DND-41 (cell line): ENCODE measurements around the gene DPEP1.

Experiments used
- ATAC-seq: fragments of 200-7000 bp; cut with Tn5 transposase; 3 replicates; pipeline ENCODE4 v1.9.1; 2021; ENCODE audit warnings: low read depth; ENCODE audit not compliant: insufficient read depth
- DNase-seq: peaks from one replicate; pipeline ENCODE4 v3.0.0-alpha.2; 2020
- H2AFZ ChIP-seq: 2 replicates; pipeline ENCODE4 v1.6.0; 2012; ENCODE audit warnings: low read depth, low read length
- H3K27ac ChIP-seq: 2 replicates; pipeline ENCODE4 v1.5.1; 2012; ENCODE audit warnings: low read length, inconsistent platforms
- H3K27me3 ChIP-seq: fragments of 200-600 bp; sonication (generic); 2 replicates; pipeline ENCODE4 v1.6.0; 2012; ENCODE audit warnings: low read length, mild to moderate bottlenecking, inconsistent platforms; ENCODE audit not compliant: insufficient read depth, poor library complexity
- H3K36me3 ChIP-seq: 2 replicates; pipeline ENCODE4 v1.5.1; 2012; ENCODE audit warnings: low read length, inconsistent platforms; ENCODE audit not compliant: insufficient read depth
- H3K4me1 ChIP-seq: 2 replicates; pipeline ENCODE4 v1.5.1; 2012; ENCODE audit warnings: mild to moderate bottlenecking, low read length; ENCODE audit not compliant: insufficient read depth
- H3K4me2 ChIP-seq: 2 replicates; pipeline ENCODE4 v1.6.0; 2012; ENCODE audit warnings: mild to moderate bottlenecking, moderate library complexity, low read length, inconsistent platforms; ENCODE audit not compliant: insufficient read depth
- H3K4me3 ChIP-seq, 2 experiments: fragments of 200-600 bp in 1 of 2; shearing (Covaris generic) in 1 of 2; 2 replicates each; pipeline ENCODE4 v1.5.1; 2012 to 2016; ENCODE audit warnings: inconsistent platforms in 2 of 2, low read length in 2 of 2, mild to moderate bottlenecking in 2 of 2, low read depth in 1 of 2, moderate library complexity in 1 of 2
- H3K79me2 ChIP-seq: 2 replicates; pipeline ENCODE4 v1.6.0; 2012; ENCODE audit warnings: low read length, inconsistent platforms; ENCODE audit not compliant: insufficient read depth
- H3K9ac ChIP-seq: 2 replicates; pipeline ENCODE4 v1.6.0; 2012; ENCODE audit warnings: low read depth, mild to moderate bottlenecking, inconsistent platforms, low read length, moderate library complexity
- H3K9me3 ChIP-seq: 2 replicates; pipeline ENCODE4 v1.5.1; 2012; ENCODE audit warnings: low read length, moderate library complexity, mild to moderate bottlenecking, inconsistent platforms; ENCODE audit not compliant: insufficient read depth, severe bottlenecking
- H4K20me1 ChIP-seq: 2 replicates; pipeline ENCODE4 v1.6.0; 2012; ENCODE audit warnings: low read length; ENCODE audit not compliant: insufficient read depth
- EZH2 ChIP-seq: IDR thresholded peaks from 3 replicates; pipeline ENCODE4 v1.6.1; 2012; ENCODE audit warnings: borderline replicate concordance, low read depth, mild to moderate bottlenecking, moderate library complexity, low read length, inconsistent platforms; ENCODE audit not compliant: severe bottlenecking
- TF ChIP-seq, protein P1 (sequence below): IDR thresholded peaks from 2 replicates; pipeline ENCODE4 v1.5.1; 2012; ENCODE audit warnings: borderline replicate concordance, low read length, moderate library complexity, mild to moderate bottlenecking; ENCODE audit not compliant: poor library complexity, severe bottlenecking; ENCODE audit errors: extremely low read depth

DPEP1 gene

GRCh38 chr16:89651584-89651983 lies 38.1 kb downstream of the DPEP1 start:
- peaks cover 51% of the 10 kb centered on the region for H3K36me3 ChIP-seq
- no peaks in the 10 kb centered on the region for H3K9me3 ChIP-seq
- no peak overlapping the region for H3K4me2 ChIP-seq
- H3K4me1 ChIP-seq: peaks cover 17% of the 10 kb centered on the region
- H4K20me1 ChIP-seq: peaks cover 36% of the 10 kb centered on the region
- H3K27me3 ChIP-seq: no peaks in the 10 kb centered on the region
- DNase-seq: no peak
- H2AFZ ChIP-seq: no peak overlapping the region
- no peak for TF ChIP-seq EZH2
- TF ChIP-seq, protein P1, sequence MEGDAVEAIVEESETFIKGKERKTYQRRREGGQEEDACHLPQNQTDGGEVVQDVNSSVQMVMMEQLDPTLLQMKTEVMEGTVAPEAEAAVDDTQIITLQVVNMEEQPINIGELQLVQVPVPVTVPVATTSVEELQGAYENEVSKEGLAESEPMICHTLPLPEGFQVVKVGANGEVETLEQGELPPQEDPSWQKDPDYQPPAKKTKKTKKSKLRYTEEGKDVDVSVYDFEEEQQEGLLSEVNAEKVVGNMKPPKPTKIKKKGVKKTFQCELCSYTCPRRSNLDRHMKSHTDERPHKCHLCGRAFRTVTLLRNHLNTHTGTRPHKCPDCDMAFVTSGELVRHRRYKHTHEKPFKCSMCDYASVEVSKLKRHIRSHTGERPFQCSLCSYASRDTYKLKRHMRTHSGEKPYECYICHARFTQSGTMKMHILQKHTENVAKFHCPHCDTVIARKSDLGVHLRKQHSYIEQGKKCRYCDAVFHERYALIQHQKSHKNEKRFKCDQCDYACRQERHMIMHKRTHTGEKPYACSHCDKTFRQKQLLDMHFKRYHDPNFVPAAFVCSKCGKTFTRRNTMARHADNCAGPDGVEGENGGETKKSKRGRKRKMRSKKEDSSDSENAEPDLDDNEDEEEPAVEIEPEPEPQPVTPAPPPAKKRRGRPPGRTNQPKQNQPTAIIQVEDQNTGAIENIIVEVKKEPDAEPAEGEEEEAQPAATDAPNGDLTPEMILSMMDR: no peak
- H3K79me2 ChIP-seq: peaks cover 56% of the 10 kb centered on the region
- H3K4me3 ChIP-seq: no peak overlapping the region
- no peak overlapping the region for H3K27ac ChIP-seq
- ATAC-seq: no peak
- no peak overlapping the region for H3K9ac ChIP-seq

DNA sequence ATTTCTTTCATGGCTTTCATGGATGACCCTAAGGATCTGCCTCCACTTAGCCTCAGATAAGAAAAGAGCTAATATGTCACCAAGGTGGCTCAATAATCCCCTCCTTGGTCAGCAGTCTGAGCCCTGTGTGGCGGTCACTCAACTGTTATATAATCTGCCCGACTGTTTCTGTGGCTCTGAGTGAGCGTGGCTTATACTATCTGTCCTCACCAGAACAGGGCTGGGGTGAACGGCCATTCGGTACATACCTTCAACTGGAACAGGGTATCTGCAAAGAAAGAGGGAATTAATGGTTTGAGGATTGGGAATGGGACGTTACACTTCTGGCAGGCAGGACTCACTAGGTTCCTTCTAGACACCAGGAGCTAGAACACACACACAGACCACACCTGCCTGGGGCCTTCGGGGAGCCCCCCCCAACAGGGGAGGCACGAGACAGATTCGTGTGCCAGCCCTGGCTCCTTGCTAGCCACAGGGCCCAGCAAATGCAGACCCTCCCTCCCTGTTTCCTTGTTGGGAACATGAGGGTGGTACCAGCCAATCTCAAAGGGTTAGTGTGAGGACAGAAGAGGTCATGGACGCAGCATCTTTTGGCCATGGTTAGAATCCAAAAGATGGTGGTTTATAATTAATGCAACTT lies 40.3 kb downstream of the DPEP1 start:
- Histone ChIP-seq H3K4me3 (no peak overlapping the region), H4K20me1 (peaks cover 39% of the 10 kb centered on the region), H3K27ac (no peak overlapping the region; the same call in 1 of the 2 replicates), H3K4me2 (peak overlapping the region; percentile 28; the same call in 1 of the 2 replicates), H2AFZ (no peak overlapping the region), H3K27me3 (no peaks in the 10 kb centered on the region), H3K79me2 (peaks cover 75% of the 10 kb centered on the region), H3K4me1 (peaks cover 27% of the 10 kb centered on the region), H3K9me3 (no peaks in the 10 kb centered on the region), H3K9ac (no peak overlapping the region), H3K36me3 (peaks cover 40% of the 10 kb centered on the region)
- ATAC-seq (no peak), DNase-seq (no peak)
- no peak for TF ChIP-seq EZH2
- TF ChIP-seq, protein P1: no peak

DNA sequence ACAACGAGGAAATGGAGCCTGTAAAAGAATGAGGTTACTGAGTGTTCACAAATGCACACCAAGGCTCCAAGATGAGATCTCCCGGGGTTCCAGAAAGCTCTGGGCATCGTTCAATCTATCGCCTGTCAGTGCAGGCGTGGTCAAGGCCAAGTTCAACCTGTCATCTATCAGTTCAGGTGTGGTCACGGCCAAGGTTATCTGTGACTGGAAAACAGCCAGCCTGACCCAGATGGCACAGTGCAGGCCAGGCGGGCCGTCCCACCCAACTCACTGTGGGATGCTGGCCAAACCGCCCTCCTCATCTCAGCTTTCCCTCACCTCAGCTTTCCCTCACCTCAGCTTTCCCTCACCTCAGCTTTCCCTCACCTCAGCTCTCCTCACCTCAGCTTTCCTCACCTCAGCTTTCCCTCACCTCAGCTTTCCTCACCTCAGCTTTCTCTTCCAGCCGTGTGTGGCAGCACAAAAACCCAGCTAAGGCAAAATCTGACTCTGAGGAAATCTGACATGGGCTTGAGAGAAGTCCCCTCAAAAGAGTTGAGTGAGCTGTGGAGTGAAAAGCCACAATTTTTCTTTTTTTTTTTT lies 41.7 kb downstream of the DPEP1 start:
- DNase-seq (no peak), ATAC-seq (no peak)
- Histone ChIP-seq H3K27ac (no peak overlapping the region), H4K20me1 (peaks cover 44% of the 10 kb centered on the region), H3K4me2 (peak overlapping the region; percentile 20; the same call in 1 of the 2 replicates), H3K4me1 (peaks cover 39% of the 10 kb centered on the region), H3K27me3 (no peaks in the 10 kb centered on the region), H2AFZ (no peak overlapping the region), H3K79me2 (peaks cover 85% of the 10 kb centered on the region), H3K36me3 (peaks cover 40% of the 10 kb centered on the region), H3K9ac (no peak overlapping the region), H3K4me3 (no peak overlapping the region), H3K9me3 (no peaks in the 10 kb centered on the region)
- TF ChIP-seq EZH2: no peak
- TF ChIP-seq, protein P1: no peak
